8988T (cell line): ENCODE results near the gene ZNF799.
"Not testable (repeated sequence)": the region's sequence is repeated elsewhere in the genome, so short reads cannot be mapped to it uniquely, and the experiment has no call there.

ENCODE experiments used
- DNase-seq: peaks from one replicate; pipeline ENCODE4 v3.0.0; 2011

Gene ZNF799

DNA sequence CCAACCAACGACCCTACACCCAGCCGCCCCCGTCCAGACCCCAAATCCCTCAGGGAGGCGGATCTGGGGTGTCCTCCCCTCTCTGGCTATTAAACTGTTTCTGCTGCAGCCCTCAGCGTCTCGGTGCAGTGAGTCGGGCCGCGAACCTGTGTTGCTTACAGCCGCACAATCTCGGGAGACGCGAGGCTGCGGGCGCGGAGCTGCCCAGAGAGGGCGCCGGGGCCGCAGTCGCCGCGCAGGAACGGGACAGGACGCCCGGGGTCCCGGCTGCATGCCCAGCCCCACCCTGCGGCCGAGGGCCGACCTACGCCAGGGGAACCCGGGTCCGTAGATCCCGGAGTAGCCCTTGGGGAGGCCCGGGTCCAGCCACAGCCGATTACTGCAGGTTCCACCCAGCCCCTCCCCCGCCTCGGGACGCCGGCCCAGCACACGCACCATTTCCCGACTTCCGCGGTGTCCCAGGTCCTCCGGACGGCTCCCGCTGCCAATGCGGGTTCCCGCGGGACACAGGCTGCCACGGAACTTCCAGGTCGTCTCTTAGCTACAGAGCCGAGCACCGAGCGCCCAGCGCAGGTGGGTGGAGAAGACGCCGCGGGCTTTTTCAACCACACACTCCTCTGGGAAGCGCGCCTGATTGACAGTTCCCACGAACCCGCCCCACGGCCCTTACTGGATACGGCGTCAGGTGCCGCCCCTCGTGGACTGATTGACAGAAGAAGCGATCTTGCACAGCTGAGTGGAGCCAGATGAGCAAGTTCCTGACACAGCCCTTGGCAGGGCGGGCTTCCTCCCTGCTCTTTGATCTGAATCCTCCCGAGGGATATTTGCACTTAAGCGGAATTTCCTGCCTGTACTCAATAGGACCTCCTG lies at the start of gene ZNF799:
ZNF799 (minus strand) TSS at position 639 of the 870 bp plus-strand sequence; CDS start at position 438, 201 bp downstream.
- peak; percentile 21 for DNase-seq

GRCh38 chr19:12450844-12451243 lies 49.8 kb upstream of the ZNF799 start:
- no peak for DNase-seq

DNA sequence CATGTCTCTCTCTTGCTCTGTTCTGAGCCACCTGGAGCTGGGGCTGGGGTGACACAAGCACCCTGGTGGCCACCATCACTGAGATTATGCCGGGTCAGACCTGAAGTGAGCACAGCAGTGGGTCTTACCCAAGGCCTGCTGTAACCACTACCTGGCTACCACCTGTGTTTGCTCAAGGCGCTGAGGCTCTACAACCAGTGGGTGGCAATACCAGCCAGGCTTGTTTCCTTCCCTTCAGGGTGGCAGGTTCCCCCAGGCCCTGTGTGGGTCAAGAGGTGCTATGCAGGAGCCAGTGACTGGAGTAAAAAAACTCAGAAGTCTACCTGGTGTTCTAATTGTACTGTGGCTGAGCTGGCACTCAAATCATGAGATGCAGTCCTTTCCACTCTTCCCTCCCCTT lies 47.7 kb upstream of the ZNF799 start:
- no peak for DNase-seq

DNA sequence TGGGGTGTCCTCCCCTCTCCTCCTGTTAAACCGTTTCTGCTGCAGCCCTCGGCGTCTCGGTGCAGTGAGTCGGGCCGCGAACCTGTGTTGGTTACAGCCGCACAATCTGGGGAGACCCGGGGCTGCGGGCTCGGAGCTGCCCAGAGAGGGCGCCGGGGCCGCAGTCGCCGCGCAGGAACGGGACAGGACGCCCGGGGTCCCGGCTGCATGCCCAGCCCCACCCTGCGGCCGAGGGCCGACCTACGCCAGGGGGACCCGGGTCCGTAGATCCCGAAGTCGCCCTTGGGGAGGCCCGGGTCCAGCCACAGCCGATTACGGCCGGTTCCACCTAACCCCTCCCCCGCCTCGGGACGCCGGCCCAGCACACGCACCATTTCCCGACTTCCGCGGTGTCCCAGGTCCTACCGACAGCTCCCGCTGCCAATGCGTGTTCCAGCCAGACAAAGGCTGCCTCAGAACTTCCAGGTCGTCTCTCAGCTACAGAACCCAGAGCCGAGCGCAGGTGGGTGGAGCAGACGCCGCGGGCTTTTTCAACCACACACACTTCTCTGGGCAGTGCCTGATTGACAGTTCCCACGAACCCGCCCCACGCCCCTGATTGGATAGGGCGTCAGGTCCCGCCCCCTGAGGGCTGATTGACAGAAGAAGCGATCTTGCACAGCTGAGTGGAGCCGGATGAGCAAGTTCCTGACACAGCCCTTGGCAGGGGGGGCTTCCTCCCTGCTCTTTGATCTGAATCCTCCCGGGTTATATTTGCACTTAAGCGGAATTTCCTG lies 39.7 kb upstream of the ZNF799 start, which contains the start of gene ZNF443:
ZNF443 (minus strand) TSS at position 481 of the 776 bp plus-strand sequence; CDS start at position 374, 107 bp downstream.
- DNase-seq = peak; percentile 31

DNA sequence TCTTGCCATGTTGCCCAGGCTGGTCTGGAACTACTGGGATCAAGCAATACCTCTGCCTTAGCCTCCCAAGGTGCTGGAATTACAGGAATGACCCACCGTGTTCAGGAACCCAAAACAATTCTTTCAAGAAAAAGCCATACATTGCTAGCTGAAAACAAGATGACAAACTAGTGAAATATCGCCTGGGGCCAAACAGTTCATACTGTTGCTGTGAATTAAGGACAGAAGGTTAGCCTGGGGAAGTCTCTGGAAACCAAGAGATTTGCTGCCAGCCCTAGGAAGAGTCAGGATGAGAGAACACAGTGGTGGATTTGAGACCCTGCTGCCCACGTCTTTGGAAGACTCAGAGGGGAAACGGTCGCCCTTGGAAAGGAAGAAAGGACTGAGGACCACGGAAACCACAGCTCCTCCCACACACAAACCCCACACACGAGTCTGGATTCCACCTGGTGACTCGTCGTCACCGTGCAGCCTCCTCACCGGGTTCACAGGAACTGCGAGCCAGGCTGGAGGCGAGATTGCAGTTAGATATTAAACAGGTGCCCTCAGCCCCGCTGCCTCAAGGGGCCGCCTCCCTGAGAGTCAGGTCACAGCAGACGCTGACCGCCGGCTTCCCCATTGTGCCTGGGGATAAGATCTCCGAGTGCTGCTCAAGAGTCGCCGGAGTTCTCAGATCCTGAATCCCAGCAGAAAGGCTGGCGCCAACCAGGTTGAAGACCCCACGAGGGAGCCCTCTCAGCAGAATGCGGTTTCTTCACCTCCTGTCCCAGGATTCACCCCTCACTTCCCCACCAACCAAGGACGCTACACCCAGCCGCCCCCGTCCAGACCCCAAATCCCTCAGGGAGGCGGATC lies 38.8 kb upstream of the ZNF799 start:
- DNase-seq = not testable (repeated sequence)

GRCh38 chr19:12430726-12431299 lies 29.7 kb upstream of the ZNF799 start:
- DNase-seq = not testable (repeated sequence)

DNA sequence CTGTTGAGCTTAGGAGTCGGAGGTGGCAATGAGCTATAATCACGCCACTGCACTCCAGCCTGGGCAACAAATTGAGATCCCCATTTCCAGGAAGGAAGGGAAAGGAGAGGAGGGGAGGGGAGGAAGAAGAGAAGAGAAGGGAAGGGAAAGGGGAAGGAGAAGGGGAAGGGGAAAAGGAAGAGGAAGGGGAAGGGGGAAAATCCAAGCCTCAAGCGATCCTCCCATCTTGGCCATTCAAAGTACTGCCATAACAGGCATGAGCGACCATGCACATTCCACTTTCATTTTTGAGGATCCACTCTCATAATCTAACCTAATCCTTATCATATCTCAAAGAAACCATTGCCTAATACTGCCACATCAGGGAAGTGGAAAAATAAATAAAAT lies 24.8 kb upstream of the ZNF799 start:
- DNase-seq = no peak

DNA sequence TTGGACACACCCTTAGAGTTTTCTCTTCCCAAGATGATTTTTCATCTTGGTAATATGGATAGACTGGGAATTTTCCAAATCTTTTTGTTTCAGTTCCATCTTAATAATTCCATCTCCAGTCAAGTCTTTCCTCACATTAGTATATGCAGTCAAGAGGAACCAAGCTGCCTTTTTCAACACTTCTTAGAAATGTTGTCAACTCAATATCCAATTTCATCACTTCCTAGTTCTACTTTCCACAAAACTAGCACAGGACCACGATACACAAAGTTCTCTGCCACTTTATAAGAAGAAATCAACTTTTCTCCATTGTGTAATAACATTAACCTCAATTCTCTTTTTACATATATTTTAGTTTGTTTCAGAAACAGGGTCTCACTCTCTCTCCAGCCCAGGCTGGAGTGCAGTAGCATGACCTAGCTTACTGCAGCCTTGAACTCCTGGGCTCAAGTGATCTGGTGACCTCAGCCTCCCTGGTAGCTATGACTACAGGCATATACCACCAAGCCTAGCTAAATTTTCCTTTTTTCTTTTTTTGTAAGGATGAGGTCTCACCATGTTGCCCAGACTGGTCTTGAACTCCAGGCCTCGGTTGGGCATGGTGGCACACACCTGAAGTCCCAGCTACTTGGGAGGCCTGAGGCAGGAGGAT lies 24.3 kb upstream of the ZNF799 start:
- no peak for DNase-seq

- DNase-seq = not testable (repeated sequence)
Measured at GRCh38 chr19:12417273-12417672, 16.2 kb upstream of the ZNF799 start.

DNA sequence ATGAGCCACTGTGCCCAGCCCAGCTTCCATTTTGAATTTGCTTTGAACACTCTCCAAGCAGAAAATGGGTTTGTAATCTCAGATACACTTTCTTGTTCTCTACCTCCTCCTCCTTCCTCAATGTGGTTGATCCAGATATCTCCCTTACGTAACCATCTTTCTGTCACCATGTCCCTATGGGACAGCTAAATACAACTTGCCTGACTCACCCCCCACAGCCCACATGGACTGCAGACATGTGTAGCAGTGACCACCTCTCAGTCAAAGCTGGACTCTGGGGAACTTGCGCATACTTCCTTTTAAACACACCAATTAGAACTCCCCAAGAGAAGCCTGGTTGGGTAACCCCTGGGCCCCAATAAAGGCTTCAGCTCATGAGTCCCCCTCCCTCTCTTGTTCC lies 10.8 kb upstream of the ZNF799 start:
- no peak for DNase-seq

- DNase-seq = not testable (repeated sequence)
Measured at GRCh38 chr19:12399901-12400632, 1.0 kb downstream of the ZNF799 start.

GRCh38 chr19:12391148-12391547 lies 9.9 kb downstream of the ZNF799 start:
- DNase-seq = not testable (repeated sequence)

- not testable (repeated sequence) for DNase-seq
Measured at GRCh38 chr19:12386365-12386764, 14.7 kb downstream of the ZNF799 start.

GRCh38 chr19:12380444-12380737 lies 20.7 kb downstream of the ZNF799 start:
- no peak for DNase-seq

DNA sequence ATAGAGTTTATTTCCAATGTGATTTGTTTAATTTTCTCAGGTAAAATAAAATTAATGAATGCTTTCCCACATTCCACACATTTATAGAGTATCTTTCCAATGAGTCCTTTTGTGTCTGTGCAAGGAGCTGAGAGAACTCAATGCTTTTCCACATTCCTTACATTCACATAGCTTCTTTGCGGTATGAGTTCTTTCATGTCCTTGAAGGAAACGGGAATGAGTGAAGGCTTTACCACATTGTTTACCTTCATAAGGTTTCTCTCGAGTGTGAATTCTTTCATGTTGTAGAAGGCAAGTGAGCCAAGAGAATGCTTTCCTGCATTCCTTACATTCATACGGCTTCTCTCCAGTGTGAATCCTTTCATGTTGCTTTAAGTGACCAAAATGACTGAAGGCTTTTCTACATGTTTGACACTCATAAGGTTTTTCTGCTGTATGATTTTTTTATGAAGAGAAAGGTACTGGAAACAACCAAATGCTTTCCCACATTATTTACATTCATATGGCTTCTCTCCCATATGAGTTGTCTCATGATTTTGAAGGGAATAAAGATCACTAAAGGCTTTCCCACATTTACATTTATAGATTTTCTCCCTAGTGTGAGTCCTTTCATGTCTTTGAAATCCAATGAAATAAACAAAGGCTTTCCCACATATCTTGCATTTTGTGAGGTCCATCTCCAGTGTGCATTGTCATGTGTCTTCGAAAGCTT lies 21.2 kb downstream of the ZNF799 start:
- DNase-seq = no peak

GRCh38 chr19:12374026-12374425 lies 27.0 kb downstream of the ZNF799 start:
- no peak for DNase-seq

- DNase-seq = peak; percentile 81
Measured at GRCh38 chr19:12365236-12366162, 35.6 kb downstream of the ZNF799 start, which contains the start of gene ZNF442. Gene ZNF442 (minus strand): TSS chr19:12365683. CDS start chr19:12363631, 2,052 bp downstream.

GRCh38 chr19:12364391-12365235 lies 36.5 kb downstream of the ZNF799 start:
- no peak for DNase-seq
